Vagina (tissue), 2 donors: ENCODE measurements around the gene VSIG8.

Experiments used
- CTCF ChIP-seq, 3 experiments: fragments of 450-650 bp in 2 of 3; fragments of 200-600 bp in 1 of 3; sonication (generic) in 1 of 3; IDR thresholded peaks; one replicate each; pipeline ENCODE4 v1.5.1; 2017 to 2019; ENCODE audit warnings: antibody characterized with exemption in 3 of 3, mild to moderate bottlenecking in 2 of 3, moderate library complexity in 2 of 3
- POLR2A ChIP-seq, 2 donors: fragments of 450-650 bp; IDR thresholded peaks; one replicate each; pipeline ENCODE4 v1.6.1; 2017; ENCODE audit warnings: antibody characterized with exemption in 2 of 2, mild to moderate bottlenecking in 2 of 2, moderate library complexity in 2 of 2

DNA sequence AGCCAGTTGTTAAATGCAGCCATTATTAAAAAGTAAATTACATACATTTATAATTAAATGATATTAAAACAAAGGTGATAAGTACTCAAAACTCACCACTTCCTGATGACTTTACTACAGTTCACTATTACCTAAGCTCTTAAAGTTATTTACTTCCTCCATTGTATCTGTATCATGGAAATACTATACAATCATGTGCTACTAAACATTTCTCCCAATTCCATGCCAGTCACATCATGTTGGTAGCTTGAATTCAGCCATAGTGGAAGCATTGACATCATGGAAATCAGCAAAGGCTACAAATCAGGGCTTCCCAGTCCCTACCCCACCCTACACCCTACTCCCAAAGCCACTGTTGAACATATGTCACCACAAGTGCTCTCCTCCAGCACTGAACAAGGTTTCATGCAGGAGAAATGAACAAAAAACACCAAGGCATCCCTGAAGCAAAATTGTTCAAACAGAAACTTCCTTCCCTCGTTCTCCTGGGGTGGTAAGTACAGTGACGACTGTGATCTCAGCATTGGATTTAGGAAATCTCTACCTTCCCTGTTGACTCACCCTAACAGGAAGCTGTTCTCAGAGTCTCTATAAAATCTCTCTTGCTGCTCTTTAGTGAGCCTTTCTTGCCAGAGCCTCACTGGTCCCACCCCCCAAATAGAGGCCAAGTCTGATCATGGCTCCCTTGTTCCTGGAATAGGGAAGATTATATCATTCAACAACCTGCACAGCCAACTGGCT lies 12.7 kb downstream of the VSIG8 start:
- TF ChIP-seq POLR2A (IDR thresholded peaks at IDR 0.05) (no peak), CTCF (IDR thresholded peaks at IDR 0.05) (no peak)
